Keratinocyte (primary cell): ENCODE results near the gene NEUROD2. TPM values are rescaled to one million over a fixed set of nuclear protein-coding genes. Genes with fewer than 3 reads are reported as not detected.

Experiments used
- DNase-seq: peaks from one replicate; pipeline ENCODE4 v3.0.0-alpha.2; 2011; ENCODE audit warnings: low read depth, missing footprints, low spot score
- FAIRE-seq: peaks from 2 replicates; lab custom pipeline; 2011; peaks lifted over from hg19 to GRCh38; lab: Jason Lieb, UNC
- H2AFZ ChIP-seq: 2 replicates; pipeline ENCODE4 v1.6.0; 2012; ENCODE audit warnings: low read length, control low read depth, inconsistent platforms; ENCODE audit not compliant: control insufficient read depth
- H3K27ac ChIP-seq: 2 replicates; pipeline ENCODE4 v1.5.1; 2011; ENCODE audit warnings: low read length; ENCODE audit not compliant: control insufficient read depth, insufficient read depth
- H3K27me3 ChIP-seq: 3 replicates; pipeline ENCODE4 v1.6.0; 2011; ENCODE audit warnings: low read length; ENCODE audit not compliant: control insufficient read depth, insufficient read depth; ENCODE audit errors: extremely low read depth
- H3K36me3 ChIP-seq, 2 experiments: 2 replicates in 1 of 2; 3 replicates in 1 of 2; pipeline ENCODE4 v1.5.1; 2011; ENCODE audit warnings: low read length in 2 of 2, mild to moderate bottlenecking in 1 of 2; ENCODE audit not compliant: control insufficient read depth in 2 of 2, insufficient read depth in 2 of 2; ENCODE audit errors: extremely low read depth in 1 of 2
- H3K4me1 ChIP-seq: 3 replicates; pipeline ENCODE4 v1.5.1; 2011; ENCODE audit warnings: low read length; ENCODE audit not compliant: control insufficient read depth, insufficient read depth; ENCODE audit errors: extremely low read depth
- H3K4me2 ChIP-seq: 3 replicates; pipeline ENCODE4 v1.6.0; 2011; ENCODE audit warnings: low read depth, low read length; ENCODE audit not compliant: control insufficient read depth, insufficient read depth; ENCODE audit errors: extremely low read depth
- H3K4me3 ChIP-seq, 3 experiments: fragments of 200-600 bp in 1 of 3; sonication (generic) in 1 of 3; 2 replicates in 2 of 3; 3 replicates in 1 of 3; pipeline ENCODE4 v1.5.1; 2011 to 2016; ENCODE audit warnings: low read length in 3 of 3, mild to moderate bottlenecking in 3 of 3, control low read depth in 2 of 3, inconsistent platforms in 1 of 3, low read depth in 1 of 3, mixed read lengths in 1 of 3, mixed run types in 1 of 3, moderate library complexity in 1 of 3; ENCODE audit not compliant: control insufficient read depth in 2 of 3, insufficient read depth in 2 of 3; ENCODE audit errors: extremely low read depth in 1 of 3
- H3K79me2 ChIP-seq: 2 replicates; pipeline ENCODE4 v1.6.0; 2012; ENCODE audit warnings: low read length; ENCODE audit not compliant: control insufficient read depth, insufficient read depth
- H3K9ac ChIP-seq: 3 replicates; pipeline ENCODE4 v1.6.0; 2011; ENCODE audit warnings: low read length; ENCODE audit not compliant: control insufficient read depth, insufficient read depth; ENCODE audit errors: extremely low read depth
- H3K9me1 ChIP-seq: 3 replicates; pipeline ENCODE4 v1.6.0; 2011; ENCODE audit warnings: low read length; ENCODE audit not compliant: control insufficient read depth, insufficient read depth; ENCODE audit errors: extremely low read depth
- H3K9me3 ChIP-seq: 2 replicates; pipeline ENCODE4 v1.5.1; 2012; ENCODE audit warnings: low read depth, low read length; ENCODE audit not compliant: control insufficient read depth
- H4K20me1 ChIP-seq: 3 replicates; pipeline ENCODE4 v1.6.0; 2011; ENCODE audit warnings: low read length; ENCODE audit not compliant: control insufficient read depth, insufficient read depth; ENCODE audit errors: extremely low read depth
- CTCF ChIP-seq, 3 experiments: IDR thresholded peaks in 1 of 3; conservative IDR thresholded peaks in 1 of 3; optimal IDR thresholded peaks in 1 of 3; 2 replicates in 2 of 3; 3 replicates in 1 of 3; pipeline versions ENCODE3 to v1.5.1; 2011; ENCODE audit warnings: low read length in 3 of 3, mild to moderate bottlenecking in 3 of 3, moderate library complexity in 2 of 3, control low read depth in 1 of 3, inconsistent platforms in 1 of 3; ENCODE audit not compliant: insufficient read depth in 2 of 3; ENCODE audit errors: extremely low read depth in 1 of 3
- EZH2 ChIP-seq: IDR thresholded peaks from one replicate; pipeline ENCODE4 v1.6.1; 2012; ENCODE audit warnings: inconsistent platforms, mild to moderate bottlenecking, low read length, moderate library complexity
- dilution Hi-C: fragments of 300-500 bp; cut with MboI; formaldehyde crosslinking; loops from one replicate; pipeline ENCODE4 v1.7.0; 2020; ENCODE audit warnings: low sequenced_read_pairs; ENCODE audit not compliant: extremely low pct_ligation_motif_present
- polyA plus RNA-seq, 5 experiments: library from polyadenylated mRNA; depleted of rRNA in 3 of 5; stranded (reverse) in 3 of 5; stranded (forward) in 1 of 5; unstranded in 1 of 5; fragments of >200 nt; gene quantifications; 1 replicate in 1 of 5; 2 replicates in 3 of 5; 3 replicates in 1 of 5; pipeline versions ENCODE4 v1.2.1 to v1.2.3, GENCODE V29; 2011 to 2012; ENCODE audit warnings: missing spikeins in 2 of 5, low read depth in 1 of 5, low replicate concordance in 1 of 5

Gene NEUROD2
- polyA plus RNA-seq, 1 donor (not counting 4 experiments of a cell fraction or from before 2014, with no cell fraction given): not detected

- peak overlapping the region in 1 of 3 experiments; percentile 85 for H3K4me3 ChIP-seq
- peaks cover 20% of the 10 kb centered on the region for H3K4me1 ChIP-seq
- H3K36me3 ChIP-seq: no peaks in the 10 kb centered on the region
- DNase-seq: no peak
- no peak overlapping the region for H3K27ac ChIP-seq
- peaks cover 2% of the 10 kb centered on the region for H4K20me1 ChIP-seq
- H3K27me3 ChIP-seq: no peaks in the 10 kb centered on the region
- dilution Hi-C loops: no loop called here
- FAIRE-seq: no peak
- H3K79me2 ChIP-seq: peaks cover 35% of the 10 kb centered on the region
- peak overlapping the region; percentile 88 for H3K4me2 ChIP-seq
- no peaks in the 10 kb centered on the region for H3K9me3 ChIP-seq
- H3K9me1 ChIP-seq: peaks cover 2% of the 10 kb centered on the region
- H2AFZ ChIP-seq: no peak overlapping the region
- TF ChIP-seq CTCF (optimal IDR thresholded peaks at IDR 0.05 in 1 of 3, IDR thresholded peaks at IDR 0.05 in 1 of 3, conservative IDR thresholded peaks at IDR 0.05 in 1 of 3; ENCODE audit: extremely low read depth in 1 of 3, insufficient read depth in 2 of 3, low read length in 3 of 3) (no peak), EZH2 (no peak)
- H3K9ac ChIP-seq: no peak overlapping the region
Observed at GRCh38 chr17:39638317-39638716, 30.6 kb upstream of the NEUROD2 start.

DNA sequence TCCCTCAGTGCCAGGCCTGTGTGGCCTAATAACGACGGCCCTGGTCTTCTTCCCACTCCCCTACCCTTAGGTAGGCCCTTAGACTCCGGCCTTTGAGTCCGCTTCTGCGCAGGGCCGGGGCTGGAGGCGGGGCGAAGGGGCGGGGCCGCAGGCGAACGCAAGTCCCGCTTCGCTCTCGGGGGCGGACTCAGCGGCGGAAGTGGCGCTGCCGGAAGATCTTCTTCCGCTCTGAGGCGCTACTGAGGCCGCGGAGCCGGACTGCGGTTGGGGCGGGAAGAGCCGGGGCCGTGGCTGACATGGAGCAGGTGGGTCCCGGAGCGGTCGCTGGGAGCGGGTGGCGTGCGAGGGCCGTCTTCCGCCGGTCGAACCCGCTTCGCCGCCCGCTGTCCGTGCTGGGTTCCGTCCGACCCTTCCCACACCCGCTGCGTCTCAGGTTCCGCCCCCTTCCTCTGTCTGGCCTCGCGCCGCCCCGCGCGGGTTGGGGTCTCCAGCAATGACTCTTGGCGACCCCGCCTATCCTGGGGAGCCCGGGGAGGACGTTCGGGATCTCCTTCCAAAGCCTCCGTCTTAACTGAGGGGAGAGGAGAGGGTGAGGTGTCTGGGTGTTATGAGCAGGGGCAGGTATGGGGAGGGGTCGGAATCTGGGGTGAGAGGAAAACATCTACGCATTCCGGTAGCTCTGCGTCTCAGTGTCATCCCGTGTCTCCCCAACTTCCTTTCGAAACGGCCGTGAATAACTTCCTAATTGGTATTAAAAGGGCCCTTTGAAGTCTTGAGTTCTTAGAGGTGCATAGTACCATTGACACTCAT lies 29.4 kb upstream of the NEUROD2 start, which contains the start of gene STARD3:
Gene STARD3 (plus strand): TSS at position 218 of the 810 bp plus-strand sequence. CDS start 16,388 bp downstream, outside the sequence.
- Histone ChIP-seq H3K27me3 (no peaks in the 10 kb centered on the region), H3K9me1 (no peaks in the 10 kb centered on the region), H3K9me3 (no peaks in the 10 kb centered on the region), H3K36me3 (no peaks in the 10 kb centered on the region), H2AFZ (peak within 1 kb of the TSS; percentile 86), H3K79me2 (peaks cover 29% of the 10 kb centered on the region), H3K4me3 (peak within 1 kb of the TSS; percentile 85 to 93 (median 89)), H3K4me1 (peaks cover 15% of the 10 kb centered on the region), H3K4me2 (peak within 1 kb of the TSS; percentile 90), H3K27ac (peak within 1 kb of the TSS; percentile 73), H3K9ac (peak within 1 kb of the TSS; percentile 81), H4K20me1 (no peaks in the 10 kb centered on the region)
- dilution Hi-C loops: no loop called here
- FAIRE-seq: no peak
- no peak for DNase-seq
- TF ChIP-seq EZH2 (no peak), CTCF (optimal IDR thresholded peaks at IDR 0.05 in 1 of 3, IDR thresholded peaks at IDR 0.05 in 1 of 3, conservative IDR thresholded peaks at IDR 0.05 in 1 of 3; ENCODE audit: extremely low read depth in 1 of 3, insufficient read depth in 2 of 3, low read length in 3 of 3) (peak in 1 of 3 experiments; percentile 13)
